ENCODE data around the gene PHACTR1.

Gene PHACTR1

DNA sequence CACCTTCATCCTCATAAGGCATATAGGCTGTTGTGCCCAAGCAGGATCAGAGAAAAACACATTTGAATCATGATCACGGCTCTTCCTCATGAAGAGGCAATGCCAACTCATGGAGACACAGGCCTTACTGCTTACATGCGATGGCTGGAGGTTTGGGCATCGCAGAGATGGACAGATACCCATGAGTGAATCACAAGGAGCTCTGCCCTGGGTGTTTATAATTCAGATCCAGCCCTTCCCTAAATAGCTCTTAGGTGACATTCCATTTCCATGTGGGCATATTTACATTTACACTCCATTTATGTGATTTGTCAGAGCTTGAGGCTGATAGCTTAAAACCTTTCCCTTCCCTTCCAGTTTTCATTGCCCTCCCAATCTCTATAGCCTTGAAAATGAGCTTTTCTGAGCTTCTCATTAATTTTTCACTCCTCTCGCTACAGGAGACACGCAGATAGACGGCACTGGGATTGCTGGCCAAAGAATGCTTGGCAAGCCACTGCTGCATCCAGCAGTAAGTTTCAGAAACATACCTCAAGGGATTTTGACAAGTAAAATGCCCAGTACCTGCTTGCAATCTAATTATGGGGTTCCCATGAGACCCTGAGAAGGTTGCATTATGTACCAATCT, 362.6 kb downstream of the PHACTR1 start:
- DNase-seq, result no peak

DNA sequence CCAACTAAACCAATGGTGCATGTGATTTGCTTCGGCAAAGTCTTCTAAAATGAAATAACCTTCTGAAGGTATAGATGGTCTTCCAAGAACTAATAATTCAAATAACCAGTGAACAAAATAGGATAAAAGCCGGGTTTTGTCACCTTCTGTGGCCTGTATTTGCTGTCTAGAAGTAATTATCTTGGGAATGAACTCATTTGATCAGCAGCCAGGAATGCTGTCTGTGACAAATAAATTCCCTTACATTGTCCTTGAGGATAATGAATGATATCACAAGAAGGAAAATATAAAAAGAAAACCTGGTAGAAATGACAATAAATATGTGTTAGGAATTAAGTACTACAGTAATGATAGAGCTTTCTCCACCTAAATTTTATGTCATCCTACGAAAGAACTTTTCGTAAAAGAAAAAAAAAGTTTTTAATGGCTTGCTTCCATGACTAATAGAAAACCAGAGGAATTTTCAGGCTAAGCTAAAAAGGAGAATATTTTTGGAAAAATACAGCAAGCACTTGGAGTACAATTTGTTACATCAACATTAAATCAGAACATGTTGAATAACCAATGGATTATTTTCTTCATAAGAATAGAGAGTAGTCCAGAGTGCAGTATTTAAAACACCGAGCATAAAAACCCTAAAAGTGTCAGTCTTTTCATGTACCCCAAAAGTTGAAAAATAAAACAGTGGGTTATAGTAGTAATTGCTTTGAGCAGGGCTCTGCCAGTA, 364.1 kb downstream of the PHACTR1 start:
- no peak for DNase-seq

- no peak for DNase-seq
Observed at GRCh38 chr6:13081189-13081563, 364.6 kb downstream of the PHACTR1 start.

- DNase-seq, result no peak
Observed at GRCh38 chr6:13089296-13089994, 372.9 kb downstream of the PHACTR1 start.

GRCh38 chr6:13091192-13091591, 374.6 kb downstream of the PHACTR1 start:
- DNase-seq, result no peak

- no peak for DNase-seq
Observed at GRCh38 chr6:13094781-13095425, 378.3 kb downstream of the PHACTR1 start.

- DNase-seq, result no peak
Observed at GRCh38 chr6:13096084-13096483, 379.5 kb downstream of the PHACTR1 start.

DNA sequence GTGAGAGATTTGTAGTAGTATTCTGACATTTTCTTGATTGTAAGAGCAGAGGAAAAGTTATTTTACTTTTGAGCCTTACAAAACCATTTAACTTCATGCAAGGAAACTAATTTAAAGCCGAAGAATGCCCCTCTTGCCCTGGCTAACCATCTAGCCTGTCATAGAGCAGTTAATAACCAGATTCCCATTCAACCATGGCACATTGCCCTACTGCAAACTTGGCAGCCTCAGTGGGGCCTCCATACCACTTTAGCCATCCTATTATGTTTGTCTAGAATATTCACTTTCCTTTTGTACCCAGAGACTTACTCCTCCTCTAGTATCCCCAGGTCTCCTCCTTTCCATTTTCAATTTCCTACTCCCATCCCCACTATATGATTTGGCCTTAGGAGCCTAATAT, 380.9 kb downstream of the PHACTR1 start:
- no peak for DNase-seq

DNA sequence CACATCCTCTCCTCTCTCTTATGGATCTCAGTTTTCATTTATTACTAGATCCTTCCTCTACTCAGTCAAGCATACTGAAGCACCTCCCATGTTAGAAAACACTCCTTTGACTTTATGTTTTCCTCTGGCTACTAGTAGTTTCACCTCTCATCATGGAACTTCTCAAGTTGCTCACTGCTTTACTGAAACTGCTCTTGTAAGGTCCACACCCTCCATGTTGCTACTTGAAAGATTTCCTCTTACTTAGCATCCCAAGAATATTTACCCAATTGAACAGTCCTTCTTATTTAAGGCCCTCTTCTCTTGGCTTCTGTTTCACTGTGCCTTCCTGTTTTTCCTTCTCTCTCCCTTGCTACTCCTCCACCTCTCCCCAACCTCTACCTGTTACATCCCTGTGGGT, 381.4 kb downstream of the PHACTR1 start:
- DNase-seq, result no peak

DNA sequence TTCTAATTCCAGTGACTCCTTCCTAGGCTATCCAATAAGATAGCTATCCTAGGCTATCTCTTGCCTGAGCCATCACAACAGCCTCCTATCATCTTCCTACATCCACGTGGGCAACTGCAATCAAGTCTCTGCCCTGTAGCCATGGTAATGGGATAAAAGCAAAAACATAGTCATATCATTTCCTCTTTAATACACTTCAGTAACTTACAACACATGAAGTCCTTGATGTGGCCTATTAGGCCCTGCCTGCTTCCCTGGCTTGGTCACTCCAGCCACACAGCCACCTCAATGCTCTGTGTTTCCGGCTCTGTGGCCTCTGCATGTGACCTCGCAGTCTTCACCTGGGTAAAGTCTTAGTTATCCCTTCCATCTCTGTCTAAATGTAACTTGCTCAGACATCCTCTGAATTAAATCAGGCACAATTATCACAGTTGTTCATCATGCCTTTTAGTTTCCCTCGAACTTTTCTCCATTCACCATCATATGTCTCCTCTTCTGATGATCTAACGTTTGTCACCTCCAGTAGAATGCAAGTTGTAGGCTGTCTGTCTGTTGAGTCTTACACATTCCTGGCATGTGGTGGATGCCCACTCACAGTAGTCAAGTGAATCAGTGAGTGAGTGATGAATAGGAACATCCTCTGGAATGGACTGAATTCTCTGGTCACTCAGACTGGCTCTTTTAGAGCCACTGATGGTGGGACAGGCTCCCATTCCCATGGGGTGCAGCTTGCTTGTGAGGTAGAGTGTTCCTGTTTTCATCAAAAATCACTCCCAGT, 382.4 kb downstream of the PHACTR1 start:
- no peak for DNase-seq

- DNase-seq, result no peak
Observed at GRCh38 chr6:13099771-13100170, 383.2 kb downstream of the PHACTR1 start.

DNA sequence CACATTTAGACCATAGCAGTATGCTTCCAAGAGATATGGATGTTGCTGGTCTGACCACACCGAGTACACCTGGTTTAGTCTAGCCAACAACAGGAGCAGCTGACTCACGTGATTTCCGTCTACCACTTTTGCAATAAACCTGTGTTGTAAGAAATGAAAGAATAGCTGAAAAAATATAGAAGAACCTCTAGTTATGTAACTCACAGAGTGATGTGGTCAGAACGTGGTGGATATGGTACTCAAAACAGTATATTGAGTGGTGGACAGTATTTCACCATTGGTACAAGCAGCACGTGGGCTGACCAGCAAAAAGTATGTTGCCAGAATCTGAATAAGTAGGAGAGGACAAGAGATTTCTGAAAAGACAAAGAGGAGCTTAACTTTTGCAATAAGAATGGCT, 384.8 kb downstream of the PHACTR1 start:
- DNase-seq, result no peak

- no peak for DNase-seq
Observed at GRCh38 chr6:13101985-13102384, 385.4 kb downstream of the PHACTR1 start.

DNA sequence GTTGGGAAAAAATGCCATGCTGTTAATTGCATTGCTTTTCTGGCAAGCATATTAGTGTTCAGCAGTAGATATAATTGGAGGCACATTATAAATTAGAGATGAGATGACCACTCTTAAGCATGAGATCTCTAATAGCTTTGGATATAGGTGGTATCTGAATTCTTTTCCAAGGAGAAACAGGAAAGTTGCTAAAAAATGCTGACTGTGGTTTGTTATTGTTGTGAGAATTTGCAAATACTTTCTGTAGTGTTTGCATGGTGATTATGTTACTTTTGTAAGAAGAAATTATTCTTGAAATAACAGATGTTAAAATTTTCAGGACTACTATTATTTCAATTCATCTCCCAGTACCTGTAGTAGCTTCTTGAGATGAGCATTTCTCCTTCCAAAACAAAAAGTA, 386.6 kb downstream of the PHACTR1 start:
- no peak for DNase-seq

DNA sequence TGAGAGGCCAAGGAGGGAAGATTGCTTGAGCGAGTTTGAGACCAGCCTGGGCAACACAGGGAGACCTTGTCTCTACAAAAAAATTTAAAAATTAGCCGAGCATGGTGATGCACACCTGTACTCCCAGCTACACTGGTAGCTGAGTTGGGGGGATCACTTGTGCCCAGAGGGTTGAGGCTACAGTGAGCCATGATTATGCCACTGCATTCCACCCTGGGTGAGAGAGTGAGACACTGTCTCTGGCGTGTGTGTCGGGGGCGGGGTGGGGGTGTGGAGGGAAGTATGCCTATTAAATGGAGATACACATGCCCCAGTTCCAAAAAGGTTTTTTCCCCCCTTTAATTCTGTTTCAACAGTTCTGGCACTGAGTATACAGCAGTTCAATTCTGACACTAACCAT, 388.6 kb downstream of the PHACTR1 start:
- DNase-seq, result no peak

GRCh38 chr6:13112921-13113320, 396.4 kb downstream of the PHACTR1 start:
- no peak for DNase-seq

DNA sequence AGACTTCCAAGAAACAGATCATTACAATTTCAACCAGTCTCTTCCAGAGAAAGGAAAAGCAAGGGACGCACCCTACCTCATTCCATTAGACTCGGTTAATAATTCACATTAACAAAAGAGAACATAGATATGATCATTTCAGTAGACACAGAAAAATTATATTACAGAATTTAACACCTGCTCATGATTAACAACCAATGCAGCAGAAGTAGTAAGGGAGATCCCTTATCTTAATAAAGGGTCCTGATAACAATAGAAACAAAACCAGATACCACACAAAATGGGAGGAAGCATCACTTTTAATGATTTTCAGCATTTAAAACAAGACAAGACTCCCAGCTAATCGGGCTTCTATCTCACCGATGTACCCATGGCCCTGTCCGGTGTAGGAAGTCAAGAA, 396.8 kb downstream of the PHACTR1 start:
- DNase-seq, result no peak

DNA sequence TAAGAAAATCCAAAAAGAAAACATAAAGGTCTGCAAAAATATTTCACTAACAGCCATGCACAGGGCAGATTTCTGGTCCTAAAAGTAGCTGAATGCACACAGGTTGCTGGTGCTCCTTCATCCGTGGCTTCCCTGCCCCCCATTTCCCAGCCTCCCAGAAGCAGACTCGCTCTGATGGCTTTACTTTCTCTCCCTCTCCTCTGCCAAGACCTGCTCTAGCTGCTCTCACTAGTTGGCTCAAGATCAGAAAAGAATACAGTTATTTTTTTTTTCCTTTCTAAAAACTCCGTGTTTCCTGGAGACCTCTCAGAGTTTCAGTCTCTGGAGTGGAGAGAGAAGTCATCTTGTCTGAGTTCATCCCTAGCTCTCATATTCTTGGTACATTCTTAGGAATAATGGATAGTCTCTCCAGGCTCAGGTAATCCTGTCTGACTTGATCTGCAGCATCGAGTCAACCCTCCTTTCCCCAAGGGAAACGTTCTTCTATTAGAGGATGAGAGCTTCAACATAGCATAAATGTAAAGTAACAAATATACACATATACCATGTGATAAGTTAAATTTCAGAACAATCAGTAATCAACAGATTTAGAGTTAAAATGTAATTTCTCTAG, 397.5 kb downstream of the PHACTR1 start:
- DNase-seq, result no peak

- no peak for DNase-seq
Observed at GRCh38 chr6:13116155-13116554, 399.6 kb downstream of the PHACTR1 start.

DNA sequence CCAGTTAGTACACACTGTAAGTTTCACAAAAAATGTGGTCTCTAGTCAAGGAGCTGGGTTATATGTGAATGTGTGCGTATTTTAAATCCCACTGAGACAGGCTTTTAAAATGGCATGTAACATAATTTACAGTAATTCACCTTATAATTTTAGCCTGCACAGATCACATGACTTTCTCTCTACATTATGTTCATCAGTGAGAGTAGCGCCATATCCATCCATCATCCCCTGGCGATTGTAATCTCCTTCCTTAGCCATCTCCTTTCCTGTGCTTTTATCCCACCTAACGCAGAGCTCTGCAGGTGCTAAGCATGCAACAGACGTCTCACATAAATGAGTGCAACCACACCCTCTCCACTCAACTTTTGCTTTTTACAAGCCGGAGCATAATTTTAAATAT, 401.0 kb downstream of the PHACTR1 start:
- no peak for DNase-seq

GRCh38 chr6:13119549-13119948, 403.0 kb downstream of the PHACTR1 start:
- no peak for DNase-seq

Measured in stimulated activated CD4-positive, alpha-beta T cell treated with anti-CD3 and anti-CD28 coated beads, Interleukin-15, amount 100 ng/mL, for 24 hours (primary cell).